HFF-Myc (cell line): ENCODE measurements around the gene FERMT2.

Source experiments
- DNase-seq: peaks from one replicate; pipeline ENCODE4 v3.0.0-alpha.2; 2011; ENCODE audit warnings: low read depth; ENCODE audit errors: extremely low read depth
- H3K4me3 ChIP-seq: replicated peaks from 2 replicates; pipeline ENCODE4 v1.5.1; 2011; ENCODE audit warnings: low read depth, mild to moderate bottlenecking, control low read depth, low read length
- TF ChIP-seq, protein P1 (sequence below): IDR thresholded peaks from 2 replicates; pipeline ENCODE4 v1.5.1; 2012; ENCODE audit warnings: mild to moderate bottlenecking, low read depth, low read length, control low read depth; ENCODE audit errors: missing control alignments

Gene FERMT2

DNA sequence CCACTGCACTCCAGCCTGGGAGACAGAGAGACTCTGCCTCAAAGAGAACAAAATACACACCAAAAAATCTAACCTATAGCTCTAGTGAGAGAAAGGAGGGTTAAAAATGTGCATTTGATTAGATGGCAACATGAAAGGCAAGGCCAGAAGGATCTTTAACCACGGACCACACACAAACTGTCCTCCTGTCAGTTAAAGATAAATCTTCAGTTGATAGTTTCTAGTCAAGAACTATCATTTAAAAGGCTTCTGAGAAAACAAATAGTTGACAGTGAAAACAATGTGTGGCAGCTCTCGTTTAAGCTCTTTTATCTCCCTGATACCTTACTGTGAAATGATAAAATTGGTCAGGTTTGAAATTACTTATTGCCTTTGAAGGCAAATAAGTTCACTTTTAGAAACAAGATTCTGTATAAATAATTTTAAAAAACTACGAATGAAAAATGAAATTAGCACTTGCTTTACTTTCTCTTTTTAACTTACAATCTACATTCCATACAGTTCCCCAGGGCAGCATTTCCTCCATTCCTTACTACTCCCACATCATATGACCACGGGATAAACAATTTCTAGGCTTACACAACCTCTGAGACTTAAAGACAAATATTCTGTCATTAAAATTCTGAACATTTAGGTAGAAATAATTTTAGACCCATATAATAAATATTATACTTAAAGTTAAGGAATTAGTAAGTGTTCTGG, 88.1 kb downstream of the FERMT2 start:
- H3K4me3 ChIP-seq = no peak overlapping the region
- no peak for DNase-seq
- TF ChIP-seq, protein P1, sequence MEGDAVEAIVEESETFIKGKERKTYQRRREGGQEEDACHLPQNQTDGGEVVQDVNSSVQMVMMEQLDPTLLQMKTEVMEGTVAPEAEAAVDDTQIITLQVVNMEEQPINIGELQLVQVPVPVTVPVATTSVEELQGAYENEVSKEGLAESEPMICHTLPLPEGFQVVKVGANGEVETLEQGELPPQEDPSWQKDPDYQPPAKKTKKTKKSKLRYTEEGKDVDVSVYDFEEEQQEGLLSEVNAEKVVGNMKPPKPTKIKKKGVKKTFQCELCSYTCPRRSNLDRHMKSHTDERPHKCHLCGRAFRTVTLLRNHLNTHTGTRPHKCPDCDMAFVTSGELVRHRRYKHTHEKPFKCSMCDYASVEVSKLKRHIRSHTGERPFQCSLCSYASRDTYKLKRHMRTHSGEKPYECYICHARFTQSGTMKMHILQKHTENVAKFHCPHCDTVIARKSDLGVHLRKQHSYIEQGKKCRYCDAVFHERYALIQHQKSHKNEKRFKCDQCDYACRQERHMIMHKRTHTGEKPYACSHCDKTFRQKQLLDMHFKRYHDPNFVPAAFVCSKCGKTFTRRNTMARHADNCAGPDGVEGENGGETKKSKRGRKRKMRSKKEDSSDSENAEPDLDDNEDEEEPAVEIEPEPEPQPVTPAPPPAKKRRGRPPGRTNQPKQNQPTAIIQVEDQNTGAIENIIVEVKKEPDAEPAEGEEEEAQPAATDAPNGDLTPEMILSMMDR = no peak

DNA sequence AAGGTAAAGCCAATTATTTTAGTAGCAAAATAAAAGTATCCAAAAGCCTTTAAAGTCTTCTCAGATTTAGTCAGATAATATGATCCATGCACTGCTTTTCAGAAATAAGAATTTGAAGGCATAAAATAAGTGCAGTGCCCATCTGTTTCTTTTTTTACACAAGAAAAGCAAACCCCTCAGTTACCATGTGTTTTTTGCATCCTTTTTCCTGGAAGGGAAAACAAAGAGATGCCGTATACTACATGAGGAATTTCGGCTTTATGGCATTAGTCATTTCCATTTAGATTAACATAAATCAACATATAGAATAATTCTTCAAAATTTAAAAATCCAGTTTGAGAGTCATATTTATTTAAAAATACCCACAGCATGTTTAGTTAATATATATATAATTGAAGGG, 89.4 kb downstream of the FERMT2 start:
- no peak for DNase-seq
- no peak overlapping the region for H3K4me3 ChIP-seq

DNA sequence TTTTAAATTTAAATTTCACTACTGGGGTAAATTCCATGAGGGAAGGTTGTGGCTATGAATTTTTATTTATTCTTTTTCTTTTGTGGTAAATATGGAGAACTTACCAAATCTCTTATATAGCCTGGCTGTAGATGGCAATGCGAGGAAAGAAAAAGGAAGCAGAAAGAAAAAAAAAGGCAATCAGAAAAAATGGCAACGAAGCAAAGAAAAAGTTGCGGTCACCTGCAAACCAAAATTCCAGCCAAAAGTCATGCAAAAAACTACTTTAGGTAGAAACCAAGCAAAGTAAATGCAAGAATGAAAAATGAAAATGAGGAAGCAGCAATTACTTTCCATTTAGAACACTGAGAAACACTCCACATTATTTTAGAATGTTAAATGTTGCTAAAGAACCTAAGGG, 89.9 kb downstream of the FERMT2 start:
- TF ChIP-seq, protein P1 = no peak
- H3K4me3 ChIP-seq = no peak overlapping the region
- DNase-seq = no peak

More for the DNA sequence above, 89.4 kb downstream of the FERMT2 start:
- TF ChIP-seq, protein P1 = no peak

DNA sequence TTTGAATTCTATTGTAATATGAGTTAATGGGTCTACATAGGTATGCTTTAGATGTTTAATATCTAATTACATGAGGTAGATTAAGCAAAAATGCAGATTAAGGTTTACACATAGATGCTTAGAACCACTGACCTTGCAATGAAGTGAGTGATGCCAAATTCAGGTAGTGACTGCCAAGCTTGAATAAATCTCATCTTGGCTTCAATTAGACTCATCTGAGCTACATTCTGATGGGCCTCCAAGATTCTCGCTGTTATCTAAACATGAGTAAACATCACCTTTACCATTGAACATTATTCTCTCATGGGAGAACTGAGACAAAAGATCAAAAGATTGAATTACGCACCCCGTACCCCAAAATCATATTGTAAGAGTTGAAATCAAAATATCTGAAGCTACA, 90.6 kb downstream of the FERMT2 start:
- TF ChIP-seq, protein P1 = no peak
- no peak for DNase-seq
- no peak overlapping the region for H3K4me3 ChIP-seq

DNA sequence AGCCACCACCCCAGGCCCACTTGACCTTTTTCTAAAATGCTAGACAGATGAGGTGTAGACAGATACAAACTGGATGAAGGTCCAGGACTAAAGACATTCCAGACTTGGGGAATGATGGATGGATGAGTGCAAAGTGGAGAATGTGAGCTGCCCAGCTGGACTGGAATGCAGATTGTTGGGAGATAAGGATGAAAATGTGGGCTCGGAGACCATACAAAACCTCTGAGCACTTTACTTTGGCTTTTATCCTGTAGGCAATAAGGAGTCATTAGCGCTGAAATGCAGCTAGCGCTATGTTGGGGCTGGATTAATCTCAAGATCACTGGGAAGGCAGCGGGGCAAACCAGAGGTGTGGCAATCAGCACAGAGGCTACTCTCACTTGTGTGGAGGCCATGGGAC, 94.7 kb downstream of the FERMT2 start:
- H3K4me3 ChIP-seq = no peak overlapping the region
- no peak for DNase-seq
- TF ChIP-seq, protein P1 = no peak

DNA sequence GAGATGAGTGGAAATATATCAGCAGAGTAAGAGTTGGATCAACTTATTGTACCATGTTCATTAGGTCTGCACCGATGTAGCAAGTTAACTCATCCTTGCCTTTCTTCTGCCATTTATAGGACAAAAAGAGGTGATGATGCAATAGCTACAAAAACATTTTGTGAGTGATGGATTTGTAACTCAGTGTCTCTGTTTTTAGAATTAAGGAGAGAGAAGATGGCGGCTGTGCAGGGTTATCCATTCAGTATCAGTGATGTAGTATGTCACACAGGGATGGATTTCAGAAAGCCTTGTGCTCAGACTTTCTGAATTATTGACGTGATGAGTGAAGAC, 97.4 kb downstream of the FERMT2 start:
- TF ChIP-seq, protein P1 = no peak
- no peak for DNase-seq
- H3K4me3 ChIP-seq = no peak overlapping the region
